GM19099 (cell line): ENCODE results near the gene LGALS16.

Experiments used
- POLR2A ChIP-seq: IDR thresholded peaks from 3 replicates; pipeline ENCODE4 v1.6.1; 2011; ENCODE audit warnings: low read depth; ENCODE audit not compliant: insufficient read length; ENCODE audit errors: extremely low read depth

LGALS16 gene

DNA sequence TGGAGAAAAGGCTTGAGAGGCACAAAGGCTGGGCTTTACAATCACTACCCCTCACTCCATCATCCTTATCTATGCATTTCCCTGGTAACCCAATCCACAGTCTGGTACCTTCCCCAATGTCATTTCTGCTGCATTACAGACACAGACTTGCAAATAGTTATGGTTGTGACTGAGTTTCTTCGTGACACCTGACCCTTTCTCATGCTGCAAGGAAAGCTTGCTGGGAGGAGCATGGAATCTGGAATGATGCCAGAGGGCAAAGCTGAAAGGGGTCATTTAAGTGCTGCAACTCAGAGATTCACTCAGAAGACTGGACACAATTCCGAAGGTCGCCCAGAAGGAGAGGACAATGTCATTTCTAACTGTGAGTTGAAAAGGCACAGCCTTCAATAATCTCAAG, at the start of gene LGALS16:
LGALS16 (plus strand) TSS at position 301 of the 400 bp plus-strand sequence; CDS start at position 350, 49 bp downstream.
- no peak for TF ChIP-seq POLR2A

- TF ChIP-seq POLR2A: no peak
These were observed 48.7 kb upstream of the LGALS16 start for GRCh38 chr19:39607021-39607420.

- no peak for TF ChIP-seq POLR2A
These were observed 48.2 kb upstream of the LGALS16 start for GRCh38 chr19:39607561-39607960.

- TF ChIP-seq POLR2A: no peak
These were observed 42.1 kb upstream of the LGALS16 start for GRCh38 chr19:39613597-39613996.

- no peak for TF ChIP-seq POLR2A
These were observed 38.0 kb upstream of the LGALS16 start for GRCh38 chr19:39617745-39618144.

GRCh38 chr19:39623946-39624345, 31.8 kb upstream of the LGALS16 start:
- TF ChIP-seq POLR2A: no peak

- TF ChIP-seq POLR2A: no peak
These were observed 24.5 kb upstream of the LGALS16 start for GRCh38 chr19:39631178-39631577.

- no peak for TF ChIP-seq POLR2A
These were observed 24.1 kb upstream of the LGALS16 start for GRCh38 chr19:39631626-39632025.

DNA sequence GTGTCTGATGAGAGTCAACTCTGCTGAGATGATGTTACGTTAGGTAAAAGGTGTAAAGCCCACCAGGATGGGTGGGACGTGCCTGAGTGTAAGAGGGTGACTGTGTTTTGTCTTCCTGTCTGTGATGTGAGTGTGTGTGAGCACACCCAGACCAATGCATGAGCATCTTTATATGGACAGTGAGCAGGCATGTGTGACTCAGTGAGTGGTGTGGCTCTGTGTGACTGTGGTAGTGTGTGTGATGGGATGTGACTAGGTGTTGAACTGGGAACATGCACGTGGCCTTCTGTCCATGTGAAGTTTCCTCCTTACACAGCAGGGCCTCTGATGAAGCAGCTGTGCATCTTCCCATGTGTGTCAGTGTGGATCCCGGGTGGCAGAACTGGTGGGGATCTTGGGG, 17.8 kb upstream of the LGALS16 start:
- no peak for TF ChIP-seq POLR2A

DNA sequence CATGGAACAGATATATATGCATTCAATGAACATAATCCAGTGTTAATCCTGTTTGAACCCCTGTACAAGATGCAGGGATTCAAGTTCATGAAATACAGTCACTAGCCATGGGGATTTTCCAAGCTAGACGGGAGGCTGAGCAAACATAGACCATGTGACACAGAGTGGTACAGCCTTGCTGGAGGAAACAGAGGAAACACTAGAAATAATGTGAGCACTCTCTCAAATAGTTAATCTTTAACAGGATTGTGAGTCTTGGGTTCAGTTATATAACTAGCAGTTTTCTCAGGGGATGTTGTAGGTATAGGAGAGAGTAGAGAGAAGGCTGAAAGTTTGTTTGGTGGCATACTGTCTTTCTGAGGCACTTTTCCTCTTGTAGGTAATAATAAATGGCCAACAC, 13.9 kb upstream of the LGALS16 start:
- no peak for TF ChIP-seq POLR2A

GRCh38 chr19:39643591-39643990, 12.1 kb upstream of the LGALS16 start:
- TF ChIP-seq POLR2A: no peak

GRCh38 chr19:39645800-39646411, 9.8 kb upstream of the LGALS16 start:
- no peak for TF ChIP-seq POLR2A

DNA sequence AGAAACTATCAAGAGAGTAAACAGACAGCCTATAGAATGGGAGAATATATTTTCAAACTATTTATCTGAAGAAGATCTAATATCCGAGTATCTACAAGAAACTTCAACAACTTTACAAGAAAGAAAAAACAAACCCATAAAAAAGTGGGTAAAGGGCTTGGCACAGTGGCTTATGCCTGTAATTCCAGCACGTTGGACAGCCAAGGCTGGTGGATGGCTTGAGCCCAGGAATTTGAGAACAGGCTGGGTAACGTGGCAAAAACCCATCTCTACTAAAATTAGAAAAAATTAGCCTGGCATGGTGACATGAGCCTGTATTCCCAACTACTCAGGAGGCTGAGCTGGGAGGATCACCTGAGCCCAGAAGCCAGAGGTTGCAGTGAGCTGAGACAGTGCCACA, 7.8 kb upstream of the LGALS16 start:
- no peak for TF ChIP-seq POLR2A

GRCh38 chr19:39659791-39660190, 4.1 kb downstream of the LGALS16 start:
- no peak for TF ChIP-seq POLR2A

DNA sequence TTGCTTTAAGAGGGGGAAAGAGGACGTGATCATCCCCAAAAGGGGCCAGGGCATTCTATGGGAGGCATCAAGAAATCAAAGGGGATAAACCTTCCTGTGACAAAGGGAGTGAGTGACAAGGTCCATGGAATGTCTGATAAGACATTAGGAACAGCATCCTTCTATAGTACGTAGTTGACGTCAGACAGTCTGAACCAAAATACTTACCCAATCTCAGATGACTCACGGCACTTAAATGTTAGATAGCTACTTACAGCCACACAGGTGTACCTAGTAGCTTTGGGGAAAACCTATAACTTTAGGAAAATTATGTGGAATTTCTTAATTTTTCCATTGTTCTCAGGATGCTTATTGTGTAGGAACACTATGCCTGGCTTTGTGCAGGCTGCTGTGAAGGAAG, 4.9 kb downstream of the LGALS16 start:
- no peak for TF ChIP-seq POLR2A

GRCh38 chr19:39661565-39661964, 5.9 kb downstream of the LGALS16 start:
- no peak for TF ChIP-seq POLR2A

DNA sequence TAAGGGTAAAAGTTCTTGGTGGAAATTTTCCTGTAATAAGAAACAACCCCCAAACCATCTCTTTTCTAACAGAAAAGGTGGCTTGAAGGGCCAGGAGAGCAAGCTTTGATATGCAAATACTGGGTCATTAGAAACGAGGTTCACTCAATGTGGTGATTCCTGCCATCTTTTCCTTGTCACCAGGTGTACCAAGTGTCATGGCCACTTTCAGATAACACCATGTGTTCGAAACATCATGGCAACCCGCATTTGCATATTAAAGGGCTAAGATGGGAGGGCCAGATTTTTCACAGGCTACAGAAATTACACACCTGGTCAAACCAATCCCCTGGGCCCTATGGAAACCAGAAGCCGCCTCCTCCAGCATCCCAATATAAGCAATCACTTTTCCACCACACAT, 15.3 kb downstream of the LGALS16 start:
- no peak for TF ChIP-seq POLR2A

DNA sequence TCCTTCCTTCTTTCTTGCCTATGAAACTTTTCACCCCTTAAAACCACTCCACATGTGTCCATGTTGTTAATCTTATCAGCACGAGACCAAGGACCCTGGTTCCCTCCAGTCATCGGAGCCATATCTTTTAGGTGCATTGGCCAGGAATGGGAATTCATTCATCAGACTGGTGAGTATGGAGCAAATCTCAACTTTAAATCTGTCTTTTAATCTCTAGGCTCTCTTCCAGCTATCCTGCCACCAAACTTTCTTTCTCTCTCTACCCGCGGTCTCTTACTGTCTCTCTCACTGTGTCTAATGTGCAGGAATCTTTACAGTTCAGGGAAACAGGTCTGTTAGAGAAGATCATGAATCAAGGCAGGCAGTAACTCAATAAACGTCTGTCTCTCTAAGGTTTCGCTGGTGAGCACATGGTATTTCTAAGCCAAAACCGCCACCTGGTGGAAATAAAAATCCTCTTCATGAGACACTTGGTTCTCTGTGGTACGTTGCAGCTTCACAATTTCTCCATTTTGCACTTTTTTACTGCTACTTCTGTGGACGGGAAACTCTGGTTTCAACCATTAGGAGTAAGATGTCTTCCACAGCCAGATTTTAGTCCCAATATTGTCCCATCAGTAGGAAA, 16.1 kb downstream of the LGALS16 start:
- TF ChIP-seq POLR2A: no peak

- TF ChIP-seq POLR2A: no peak
These were observed 16.8 kb downstream of the LGALS16 start for GRCh38 chr19:39672473-39672872.
